Esophagus muscularis mucosa (tissue), 4 donors: Measurements from ENCODE around the gene IFNA10. TPM values are rescaled to one million over a fixed set of nuclear protein-coding genes. Genes with fewer than 3 reads are reported as not detected.
A peak's percentile ranks its signal among the peaks of the same experiment; 100 is the strongest.
"Not testable (repeated sequence)": the region's sequence is repeated elsewhere in the genome, so short reads cannot be mapped to it uniquely, and the experiment has no call there.

Experiments used
- DNase-seq: peaks from one replicate; pipeline ENCODE4 v3.0.0-alpha.2; 2017; ENCODE audit errors: extremely low spot score
- H3K27ac ChIP-seq, 4 donors: fragments of 200-600 bp; sonication (generic); replicated peaks in 1 of 4; 1 replicate in 3 of 4; 2 replicates in 1 of 4; pipeline ENCODE4 v1.5.1; 2016 to 2019; ENCODE audit warnings: mild to moderate bottlenecking in 1 of 4
- H3K27me3 ChIP-seq, 4 donors: fragments of 200-600 bp; sonication (generic); one replicate each; pipeline versions ENCODE4 v1.5.1 to v1.6.0; 2016 to 2019
- H3K36me3 ChIP-seq, 4 donors: fragments of 200-600 bp; sonication (generic); one replicate each; pipeline ENCODE4 v1.5.1; 2016 to 2019
- H3K4me1 ChIP-seq, 4 donors: fragments of 200-600 bp; sonication (generic); one replicate each; pipeline ENCODE4 v1.5.1; 2016 to 2019
- H3K4me3 ChIP-seq, 4 donors: fragments of 200-600 bp; sonication (generic); 1 replicate in 2 of 4; 2 replicates in 2 of 4; pipeline ENCODE4 v1.5.1; 2016 to 2019; ENCODE audit warnings: mild to moderate bottlenecking in 4 of 4, moderate library complexity in 1 of 4
- H3K9me3 ChIP-seq, 4 donors: fragments of 200-600 bp; sonication (generic); 1 replicate in 3 of 4; 2 replicates in 1 of 4; pipeline ENCODE4 v1.5.1; 2016 to 2019
- CTCF ChIP-seq, 3 experiments: fragments of 200-600 bp in 2 of 3; fragments of 450-650 bp in 1 of 3; sonication (generic) in 2 of 3; IDR thresholded peaks; one replicate each; pipeline ENCODE4 v1.5.1; 2017 to 2019; ENCODE audit warnings: antibody characterized with exemption in 3 of 3, mild to moderate bottlenecking in 2 of 3, moderate library complexity in 1 of 3
- EP300 ChIP-seq: sonication (generic); formaldehyde crosslinking; IDR thresholded peaks from one replicate; pipeline ENCODE4 v1.6.1; 2017; ENCODE audit warnings: antibody characterized with exemption
- POLR2A ChIP-seq: fragments of 450-650 bp; IDR thresholded peaks from one replicate; pipeline ENCODE4 v1.6.1; 2017; ENCODE audit warnings: antibody characterized with exemption, moderate library complexity, mild to moderate bottlenecking, low read depth
- POLR2AphosphoS5 ChIP-seq, 2 donors: sonication (generic); formaldehyde crosslinking; IDR thresholded peaks; one replicate each; pipeline ENCODE4 v1.6.1; 2017; ENCODE audit warnings: antibody characterized with exemption in 2 of 2
- WGBS: methylation state at CpG from one replicate; pipeline ENCODE4 v1.1.5; 2018; 5-methylcytosine and 5-hydroxymethylcytosine counted together
- intact Hi-C: fragments of 100-400 bp; cut with DNase I; formaldehyde crosslinking; loops from one replicate; pipeline ENCODE4 v1.15.1; 2023
- total RNA-seq, 4 donors: library from RNA; depleted of rRNA; stranded (reverse); fragments of >200 nt; gene quantifications; one replicate each; pipeline versions ENCODE4 v1.1.0 to v1.2.1, GENCODE V29; 2016

IFNA10 gene
- total RNA-seq, 4 donors from 2014 or later = not detected

DNA sequence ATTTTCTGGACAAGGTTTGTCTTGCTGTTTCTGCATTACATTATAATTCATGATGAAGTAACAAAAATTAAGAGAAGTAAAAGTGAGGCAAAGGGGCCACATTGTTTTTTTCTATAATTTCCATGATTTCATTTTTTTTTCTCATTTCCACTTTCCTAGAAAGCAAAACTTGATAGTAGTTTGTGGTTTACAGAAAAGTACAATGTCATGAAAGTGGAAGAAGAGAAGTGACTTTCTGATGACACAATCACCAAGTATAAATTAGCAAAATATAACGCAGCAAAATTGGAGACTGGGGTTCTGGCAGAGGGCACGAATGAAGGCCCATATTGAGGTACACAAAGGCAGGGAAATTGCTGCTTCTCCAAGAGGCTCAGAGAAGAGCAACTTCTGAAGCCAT is 37.9 kb upstream of the IFNA10 start:
- no peak for DNase-seq
- WGBS = 53% methylated on average over 2 of the region's 2 CpGs
- Histone ChIP-seq H3K4me1 (no peaks in the 10 kb centered on the region), H3K27me3 (peaks cover 0 to 3% (median 0%) of the 10 kb centered on the region in 4 donors), H3K9me3 (no peaks in the 10 kb centered on the region), H3K4me3 (no peak overlapping the region), H3K27ac (no peak overlapping the region), H3K36me3 (no peaks in the 10 kb centered on the region)
- TF ChIP-seq POLR2A (no peak), EP300 (no peak), POLR2AphosphoS5 (IDR thresholded peaks at IDR 0.05) (no peak), CTCF (IDR thresholded peaks at IDR 0.05) (no peak)
- intact Hi-C loops = no loop called here

GRCh38 chr9:21239911-21240310 is 33.0 kb upstream of the IFNA10 start, which contains the start of gene IFNA14:
Gene IFNA14 (minus strand): TSS chr9:21240005. CDS start chr9:21239935, 70 bp downstream.
- peaks cover 0 to under 1% (median 0%) of the 10 kb centered on the region in 4 donors for H3K27me3 ChIP-seq
- DNase-seq = no peak
- 68% methylated on average over 2 of the region's 2 CpGs for WGBS
- TF ChIP-seq POLR2A (no peak), CTCF (IDR thresholded peaks at IDR 0.05) (no peak), POLR2AphosphoS5 (IDR thresholded peaks at IDR 0.05) (no peak), EP300 (no peak)
- H3K36me3 ChIP-seq = no peaks in the 10 kb centered on the region
- no peak within 1 kb of the TSS for H3K27ac ChIP-seq
- H3K4me1 ChIP-seq = peaks cover 0 to 4% (median 0%) of the 10 kb centered on the region in 4 donors
- intact Hi-C loops = no loop called here
- no peak within 1 kb of the TSS for H3K4me3 ChIP-seq
- no peaks in the 10 kb centered on the region for H3K9me3 ChIP-seq

DNA sequence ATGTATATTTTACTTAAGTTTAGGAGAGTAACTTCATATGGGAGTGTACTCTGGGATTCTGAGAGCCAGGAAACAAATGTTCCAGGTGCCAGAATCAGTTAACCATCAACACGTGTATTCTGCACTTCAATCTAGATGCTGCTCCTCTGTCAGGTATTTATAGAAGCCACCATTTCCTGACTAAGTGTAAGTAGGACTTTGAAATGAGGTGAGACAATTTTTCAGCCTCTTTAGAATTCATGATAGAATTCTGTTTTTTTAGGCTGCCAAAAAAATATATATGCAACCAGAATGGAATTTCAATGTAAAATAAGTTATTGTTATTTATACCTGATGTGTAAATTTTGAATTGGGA is 29.4 kb upstream of the IFNA10 start:
- H3K36me3 ChIP-seq, DNase-seq, H3K27me3 ChIP-seq, H3K9me3 ChIP-seq, intact Hi-C loops, H3K4me1 ChIP-seq, H3K27ac ChIP-seq, H3K4me3 ChIP-seq: not testable (repeated sequence)
- WGBS = 13% methylated on average over 1 of the region's 1 CpG

- peak; percentile 24 to 51 (median 37) for TF ChIP-seq CTCF (IDR thresholded peaks at IDR 0.05)
- WGBS = 27% methylated on average over 8 of the region's 8 CpGs
Measured at GRCh38 chr9:21235468-21236359, 28.8 kb upstream of the IFNA10 start.

GRCh38 chr9:21234153-21234687 is 27.3 kb upstream of the IFNA10 start:
- no peak for TF ChIP-seq POLR2AphosphoS5 (IDR thresholded peaks at IDR 0.05)
- 86% methylated on average over 2 of the region's 4 CpGs for WGBS
- peaks cover 0 to 4% (median 0%) of the 10 kb centered on the region in 4 donors for H3K4me1 ChIP-seq
- no peaks in the 10 kb centered on the region for H3K9me3 ChIP-seq
- H3K27ac ChIP-seq = no peak overlapping the region
- intact Hi-C loops = loop anchor here (2.0 kb wide), 1 partner anchor 557 kb away; no protein-coding TSS in a partner anchor
- no peak for DNase-seq
- H3K4me3 ChIP-seq = no peak overlapping the region
- H3K27me3 ChIP-seq = no peaks in the 10 kb centered on the region
- H3K36me3 ChIP-seq = no peaks in the 10 kb centered on the region

More at GRCh38 chr9:21235468-21236359, 28.8 kb upstream of the IFNA10 start:
- H3K27ac ChIP-seq, DNase-seq, H3K4me1 ChIP-seq, H3K27me3 ChIP-seq, H3K36me3 ChIP-seq, H3K4me3 ChIP-seq, H3K9me3 ChIP-seq: not testable (repeated sequence)
- intact Hi-C loops = loop anchor here (2.0 kb wide), 1 partner anchor 555 kb away; no protein-coding TSS in a partner anchor
